WTC11 (cell line): ENCODE results near the gene CHMP1A.
"Not testable (repeated sequence)": the region's sequence is repeated elsewhere in the genome, so short reads cannot be mapped to it uniquely, and the experiment has no call there.

Experiments
- MAX ChIP-seq: sonication (generic); formaldehyde crosslinking; IDR thresholded peaks from 2 replicates; pipeline ENCODE4 v1.8.0; 2022; ENCODE audit warnings: mild to moderate bottlenecking, missing genetic modification reagents
- TF ChIP-seq, protein P1 (sequence below): fragments of 200-600 bp; IDR thresholded peaks from 2 replicates; pipeline ENCODE4 v1.8.0; 2022; ENCODE audit warnings: antibody characterized with exemption
- TF ChIP-seq, protein P2 (sequence below): sonication (generic); formaldehyde crosslinking; IDR thresholded peaks from 2 replicates; pipeline ENCODE4 v1.8.1; 2022; ENCODE audit warnings: mild to moderate bottlenecking, missing genetic modification reagents, moderate library complexity, borderline replicate concordance

- TF ChIP-seq, protein P1, sequence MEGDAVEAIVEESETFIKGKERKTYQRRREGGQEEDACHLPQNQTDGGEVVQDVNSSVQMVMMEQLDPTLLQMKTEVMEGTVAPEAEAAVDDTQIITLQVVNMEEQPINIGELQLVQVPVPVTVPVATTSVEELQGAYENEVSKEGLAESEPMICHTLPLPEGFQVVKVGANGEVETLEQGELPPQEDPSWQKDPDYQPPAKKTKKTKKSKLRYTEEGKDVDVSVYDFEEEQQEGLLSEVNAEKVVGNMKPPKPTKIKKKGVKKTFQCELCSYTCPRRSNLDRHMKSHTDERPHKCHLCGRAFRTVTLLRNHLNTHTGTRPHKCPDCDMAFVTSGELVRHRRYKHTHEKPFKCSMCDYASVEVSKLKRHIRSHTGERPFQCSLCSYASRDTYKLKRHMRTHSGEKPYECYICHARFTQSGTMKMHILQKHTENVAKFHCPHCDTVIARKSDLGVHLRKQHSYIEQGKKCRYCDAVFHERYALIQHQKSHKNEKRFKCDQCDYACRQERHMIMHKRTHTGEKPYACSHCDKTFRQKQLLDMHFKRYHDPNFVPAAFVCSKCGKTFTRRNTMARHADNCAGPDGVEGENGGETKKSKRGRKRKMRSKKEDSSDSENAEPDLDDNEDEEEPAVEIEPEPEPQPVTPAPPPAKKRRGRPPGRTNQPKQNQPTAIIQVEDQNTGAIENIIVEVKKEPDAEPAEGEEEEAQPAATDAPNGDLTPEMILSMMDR, result not testable (repeated sequence)
- TF ChIP-seq MAX (CRISPR knock-in tag), result not testable (repeated sequence)
- TF ChIP-seq, protein P2, sequence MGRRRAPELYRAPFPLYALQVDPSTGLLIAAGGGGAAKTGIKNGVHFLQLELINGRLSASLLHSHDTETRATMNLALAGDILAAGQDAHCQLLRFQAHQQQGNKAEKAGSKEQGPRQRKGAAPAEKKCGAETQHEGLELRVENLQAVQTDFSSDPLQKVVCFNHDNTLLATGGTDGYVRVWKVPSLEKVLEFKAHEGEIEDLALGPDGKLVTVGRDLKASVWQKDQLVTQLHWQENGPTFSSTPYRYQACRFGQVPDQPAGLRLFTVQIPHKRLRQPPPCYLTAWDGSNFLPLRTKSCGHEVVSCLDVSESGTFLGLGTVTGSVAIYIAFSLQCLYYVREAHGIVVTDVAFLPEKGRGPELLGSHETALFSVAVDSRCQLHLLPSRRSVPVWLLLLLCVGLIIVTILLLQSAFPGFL, result not testable (repeated sequence)
These were observed 42.2 kb upstream of the CHMP1A start for GRCh38 chr16:89699629-89700099.
